ENCODE measurements around the gene IFFO2.

GRCh38 chr1:18929686-18930085 lies 26.8 kb downstream of the IFFO2 start:
- no peak for TF ChIP-seq GATA3 (IDR thresholded peaks at IDR 0.05; ENCODE audit: low read depth, low read length)
- TF ChIP-seq GATA2 (IDR thresholded peaks at IDR 0.05; ENCODE audit: low read depth, low read length), result no peak

Measured in SH-SY5Y (cell line).